Measurements from ENCODE around the gene GLRA3.

Gene GLRA3

DNA sequence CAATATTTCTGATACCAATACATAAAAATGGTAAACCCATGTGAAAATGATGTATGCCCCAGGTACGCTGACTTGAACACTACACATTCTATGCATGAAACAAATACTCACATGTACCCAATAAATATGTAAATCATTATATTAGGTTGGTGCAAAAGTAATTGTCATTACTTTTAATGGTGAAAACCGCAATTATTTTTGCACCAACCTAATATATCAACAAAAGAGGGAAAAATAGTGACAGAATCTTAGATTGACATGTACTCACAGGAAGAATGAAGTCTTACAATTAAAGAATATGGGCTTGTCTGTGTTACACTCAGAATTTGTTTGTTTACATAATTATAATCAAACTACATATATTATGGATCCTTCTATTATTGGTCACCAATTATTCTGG, 82.3 kb downstream of the GLRA3 start:
- TF ChIP-seq, protein P1, sequence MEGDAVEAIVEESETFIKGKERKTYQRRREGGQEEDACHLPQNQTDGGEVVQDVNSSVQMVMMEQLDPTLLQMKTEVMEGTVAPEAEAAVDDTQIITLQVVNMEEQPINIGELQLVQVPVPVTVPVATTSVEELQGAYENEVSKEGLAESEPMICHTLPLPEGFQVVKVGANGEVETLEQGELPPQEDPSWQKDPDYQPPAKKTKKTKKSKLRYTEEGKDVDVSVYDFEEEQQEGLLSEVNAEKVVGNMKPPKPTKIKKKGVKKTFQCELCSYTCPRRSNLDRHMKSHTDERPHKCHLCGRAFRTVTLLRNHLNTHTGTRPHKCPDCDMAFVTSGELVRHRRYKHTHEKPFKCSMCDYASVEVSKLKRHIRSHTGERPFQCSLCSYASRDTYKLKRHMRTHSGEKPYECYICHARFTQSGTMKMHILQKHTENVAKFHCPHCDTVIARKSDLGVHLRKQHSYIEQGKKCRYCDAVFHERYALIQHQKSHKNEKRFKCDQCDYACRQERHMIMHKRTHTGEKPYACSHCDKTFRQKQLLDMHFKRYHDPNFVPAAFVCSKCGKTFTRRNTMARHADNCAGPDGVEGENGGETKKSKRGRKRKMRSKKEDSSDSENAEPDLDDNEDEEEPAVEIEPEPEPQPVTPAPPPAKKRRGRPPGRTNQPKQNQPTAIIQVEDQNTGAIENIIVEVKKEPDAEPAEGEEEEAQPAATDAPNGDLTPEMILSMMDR (IDR thresholded peaks at IDR 0.05; ENCODE audit: low read depth, low read length): no peak

DNA sequence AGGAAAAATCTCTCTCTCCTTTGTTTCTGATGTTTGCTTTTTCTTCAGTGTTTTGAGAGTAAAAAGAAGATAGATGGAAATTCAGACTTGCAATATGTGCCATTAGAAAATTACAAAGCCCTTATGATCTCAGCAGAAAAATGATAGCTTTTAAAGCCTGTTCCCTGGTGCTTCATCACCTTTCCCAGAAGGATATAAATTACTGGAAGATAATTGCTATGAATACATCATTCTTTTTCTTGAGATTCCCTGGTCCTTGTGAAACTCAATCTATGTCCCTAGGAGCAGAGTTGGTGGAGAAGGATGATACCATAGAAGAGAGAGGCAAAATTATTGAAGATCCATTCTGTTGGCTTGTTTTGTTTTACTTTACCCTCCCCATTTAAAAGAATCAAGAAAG, 86.5 kb downstream of the GLRA3 start:
- no peak for DNase-seq (ENCODE audit: extremely low read depth, low read depth)
- TF ChIP-seq, protein P1 (IDR thresholded peaks at IDR 0.05; ENCODE audit: low read depth, low read length): no peak

More for the DNA sequence above, 82.3 kb downstream of the GLRA3 start:
- no peak for DNase-seq (ENCODE audit: extremely low read depth, low read depth)

DNA sequence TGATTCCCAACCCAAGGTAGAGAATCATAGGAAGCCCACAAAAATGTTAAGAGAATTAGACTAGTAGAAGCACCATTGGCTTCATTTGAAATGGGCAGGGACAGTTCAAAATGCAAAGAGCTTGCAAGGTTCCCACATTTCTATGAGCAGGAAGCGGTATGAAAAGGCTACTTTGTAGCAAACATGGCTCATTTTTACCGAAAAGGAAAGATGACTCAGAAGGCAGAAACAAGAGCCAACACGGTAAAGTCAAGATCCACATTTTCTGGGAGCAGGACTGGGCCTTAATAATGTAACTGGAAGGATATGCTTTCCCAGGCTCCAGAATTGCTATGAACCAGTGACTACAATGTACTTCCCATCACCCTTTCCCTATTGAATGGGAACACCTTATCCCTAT, 89.5 kb downstream of the GLRA3 start:
- DNase-seq (ENCODE audit: extremely low read depth, low read depth): no peak
- TF ChIP-seq, protein P1 (IDR thresholded peaks at IDR 0.05; ENCODE audit: low read depth, low read length): no peak

DNA sequence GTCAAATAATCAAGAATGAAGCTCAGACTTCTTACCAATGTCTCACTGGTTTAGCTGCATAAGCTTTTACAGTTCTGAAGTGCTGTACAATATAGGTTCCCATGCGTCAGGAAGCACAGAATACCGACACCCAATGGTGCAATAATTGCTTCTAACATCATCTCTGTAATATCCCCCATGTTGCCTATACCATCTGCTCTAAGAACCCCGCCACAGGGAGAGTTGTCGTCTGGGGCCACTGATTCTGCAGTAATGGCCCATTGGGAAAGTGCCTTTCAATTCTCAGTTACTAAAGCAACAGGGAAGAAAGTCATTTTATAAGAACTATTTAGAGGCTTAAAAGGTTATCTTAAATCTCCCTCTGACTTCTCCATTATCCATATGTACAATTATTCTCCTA, 94.9 kb downstream of the GLRA3 start:
- no peak for DNase-seq (ENCODE audit: extremely low read depth, low read depth)

DNA sequence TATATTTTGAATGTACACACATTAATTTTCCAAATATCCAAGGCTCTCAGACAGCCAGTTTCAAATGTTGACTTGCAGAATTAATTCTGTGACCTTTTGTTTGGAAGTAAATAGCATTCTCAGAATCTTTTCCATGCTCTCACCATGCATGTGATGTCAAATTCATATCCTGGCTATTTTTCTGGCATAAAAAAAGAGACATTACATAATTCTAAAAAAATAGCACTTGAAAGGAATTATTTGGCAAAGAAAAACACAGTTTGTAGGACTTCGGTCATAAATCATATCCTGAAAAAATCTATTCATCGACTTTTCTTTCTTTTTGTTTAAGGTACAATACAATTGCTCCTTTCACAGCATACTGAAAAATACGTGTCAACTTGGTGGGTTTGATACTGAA, 111.2 kb downstream of the GLRA3 start:
- TF ChIP-seq, protein P1 (IDR thresholded peaks at IDR 0.05; ENCODE audit: low read depth, low read length): no peak
- DNase-seq (ENCODE audit: extremely low read depth, low read depth): no peak

More for the DNA sequence above, 94.9 kb downstream of the GLRA3 start:
- TF ChIP-seq, protein P1 (IDR thresholded peaks at IDR 0.05; ENCODE audit: low read depth, low read length): no peak

DNA sequence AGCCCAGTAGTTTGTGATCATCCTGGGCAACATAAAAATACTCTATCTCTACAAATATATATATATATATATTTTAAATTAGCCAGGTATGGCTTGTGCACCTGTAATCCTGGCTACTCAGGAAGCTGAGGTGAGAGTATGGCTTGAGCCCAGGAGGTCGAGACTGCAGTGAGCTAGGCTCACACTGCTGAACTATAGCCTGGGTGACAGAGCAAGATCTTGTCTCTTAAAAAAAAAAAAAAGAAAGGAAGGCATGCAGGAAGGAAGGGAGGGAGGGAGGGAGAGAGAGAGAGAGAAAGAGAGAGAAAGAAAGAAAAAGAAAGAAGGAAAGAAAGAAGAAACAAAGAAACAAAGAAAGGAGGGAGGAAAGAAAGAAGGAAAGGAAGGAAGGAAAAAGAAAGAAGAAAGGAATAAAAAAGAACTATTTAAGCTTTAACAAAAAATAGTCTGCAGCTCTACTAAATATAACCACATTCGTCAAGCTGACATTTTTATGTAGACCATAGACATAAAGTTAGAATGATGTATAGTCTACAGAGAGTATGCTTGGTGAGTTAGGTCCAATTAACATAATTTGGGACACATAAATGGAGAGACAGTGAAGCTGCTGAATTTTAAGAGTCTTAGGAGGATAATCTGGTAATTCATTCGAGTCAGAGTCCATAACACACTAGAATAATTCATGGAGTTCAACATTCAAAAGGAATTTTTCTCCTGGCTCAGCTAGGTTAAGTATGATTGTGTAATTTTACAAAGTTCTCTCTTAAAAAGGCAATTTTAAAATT, 111.9 kb downstream of the GLRA3 start:
- no peak for DNase-seq (ENCODE audit: extremely low read depth, low read depth)
- TF ChIP-seq, protein P1 (IDR thresholded peaks at IDR 0.05; ENCODE audit: low read depth, low read length): no peak

DNA sequence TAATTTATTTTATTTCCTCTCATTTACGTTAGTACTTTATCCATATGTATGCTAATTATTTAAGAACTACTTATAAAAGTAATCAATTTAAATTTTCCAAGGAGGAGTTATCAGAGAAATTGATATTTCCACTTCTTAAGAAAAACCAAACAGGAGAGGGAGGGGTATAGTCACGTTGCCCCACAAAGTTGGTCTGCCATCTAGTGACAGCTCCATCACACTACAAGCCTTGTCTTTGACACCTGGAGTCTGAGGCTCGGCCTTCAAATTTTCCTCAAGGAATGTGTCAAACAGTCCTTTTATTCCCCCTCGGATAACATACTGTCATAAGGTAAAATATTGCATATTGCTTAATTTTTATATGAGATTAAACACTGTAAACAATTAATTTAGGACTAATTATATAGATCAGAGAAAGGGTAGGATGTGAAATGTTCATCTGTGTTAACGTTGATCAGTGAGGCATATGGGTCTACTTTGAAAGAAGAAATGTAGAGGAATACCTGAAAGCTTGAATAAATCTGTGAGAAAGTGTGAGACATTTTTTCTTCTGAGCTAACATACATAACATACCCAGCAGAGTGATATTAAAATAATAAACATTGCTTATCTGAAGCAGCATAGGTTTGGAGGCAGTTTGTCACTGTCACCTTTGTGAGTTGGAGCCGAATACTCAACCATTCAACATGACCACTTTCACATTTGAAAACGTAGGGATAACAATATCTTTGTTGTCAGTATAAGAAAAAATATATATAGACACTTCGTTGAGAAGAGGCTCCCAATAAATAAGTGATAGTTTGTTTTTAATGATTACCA, 114.4 kb downstream of the GLRA3 start:
- TF ChIP-seq, protein P1 (IDR thresholded peaks at IDR 0.05; ENCODE audit: low read depth, low read length): peak; percentile 89
- DNase-seq (ENCODE audit: extremely low read depth, low read depth): no peak
